Effector CD8-positive, alpha-beta T cell (primary cell): ENCODE measurements around the gene TSPAN19.
"Not testable (repeated sequence)": the region's sequence is repeated elsewhere in the genome, so short reads cannot be mapped to it uniquely, and the experiment has no call there.

ENCODE experiments used
- DNase-seq: peaks from one replicate; lab custom pipeline; 2025; lab: John Stamatoyannopoulos, UW
- total RNA-seq, 4 experiments: gene quantifications; one replicate each; lab custom pipeline; 2026; lab: John Stamatoyannopoulos, UW

TSPAN19 gene
- 0 reads per million in 4 experiments for total RNA-seq

DNA sequence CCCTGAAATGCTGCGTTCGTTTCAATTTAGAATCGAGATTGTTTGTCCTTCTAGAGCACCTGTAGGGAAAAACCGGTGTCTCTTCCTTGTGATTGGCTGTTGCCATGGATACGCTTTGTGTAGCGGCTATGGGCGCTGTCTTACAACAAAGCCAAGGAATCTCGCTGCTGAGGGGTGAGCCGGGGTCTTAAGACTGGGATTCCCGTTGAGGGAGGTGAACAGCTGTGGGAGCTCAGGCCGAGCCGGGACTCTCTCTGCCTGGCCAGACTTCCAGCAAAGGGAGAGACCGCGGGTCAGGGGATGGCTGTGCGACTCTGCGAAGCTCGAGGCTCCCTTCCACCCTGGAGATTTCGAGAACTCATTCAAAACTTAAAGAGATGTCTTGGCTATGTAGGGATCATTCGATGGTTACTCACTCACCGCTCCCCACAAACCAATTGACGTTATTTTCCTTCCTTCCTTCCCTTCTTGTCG is at the start of gene TSPAN19, which contains the start of gene LRRIQ1:
Gene TSPAN19 (minus strand): TSS at position 44 of the 474 bp plus-strand sequence. CDS start 6,331 bp downstream, outside the sequence.
Gene LRRIQ1 (plus strand): TSS at position 118 of the 474 bp plus-strand sequence. CDS start 1,826 bp downstream, outside the sequence.
- no peak for DNase-seq

DNA sequence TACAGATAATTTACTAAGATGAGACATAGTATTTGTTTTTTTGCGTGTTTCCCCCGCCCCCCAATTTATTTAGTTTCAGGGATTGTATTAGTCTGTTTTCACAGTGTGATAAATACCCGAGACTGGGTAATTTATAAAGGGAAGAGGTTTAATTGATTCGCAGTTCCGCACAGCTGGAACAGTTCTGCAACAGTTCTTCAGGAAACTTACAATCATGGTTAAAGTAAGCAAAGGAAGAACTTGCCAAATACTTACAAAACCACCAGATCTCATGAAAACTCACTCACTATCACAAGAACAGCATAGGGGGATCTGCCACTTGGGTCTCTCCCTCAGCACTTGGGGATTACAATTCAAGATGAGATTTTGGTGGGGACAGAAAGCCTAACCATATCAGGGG is 49.0 kb upstream of the TSPAN19 start:
- DNase-seq: no peak

DNA sequence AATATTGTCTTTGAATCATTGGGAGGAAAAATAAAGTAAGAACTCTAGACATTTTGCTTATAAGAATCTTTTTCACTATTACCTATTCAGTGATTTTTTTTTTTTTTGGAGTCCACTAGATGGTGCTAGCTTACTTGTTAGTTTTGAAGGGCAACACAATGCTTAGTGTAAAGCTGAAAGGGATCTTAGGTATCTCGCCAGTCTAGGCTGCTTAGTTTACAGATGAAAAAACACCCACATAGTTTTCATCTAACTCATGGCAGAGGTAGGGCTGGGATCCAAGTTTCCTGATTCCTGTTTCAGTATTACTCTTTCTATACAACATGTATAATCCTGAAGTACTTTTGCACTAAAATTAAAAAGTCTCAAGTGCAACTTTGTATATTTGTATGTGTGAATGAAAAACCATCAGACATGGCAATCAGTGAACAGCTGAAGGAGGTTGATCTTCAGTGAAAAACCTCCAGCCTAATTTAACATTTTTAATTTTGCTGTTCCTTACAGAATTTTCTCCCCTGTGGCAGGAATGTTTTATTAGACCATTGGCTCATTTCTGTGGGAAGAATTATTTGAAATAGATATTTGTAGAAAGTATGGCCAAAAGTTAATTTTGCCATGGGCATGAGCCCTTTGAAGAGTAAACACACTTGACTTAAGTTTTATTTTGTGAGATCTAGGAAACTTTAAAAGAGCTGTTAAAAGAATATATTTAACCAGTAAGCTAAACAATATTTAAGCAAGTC is 40.8 kb upstream of the TSPAN19 start:
- DNase-seq: no peak

DNA sequence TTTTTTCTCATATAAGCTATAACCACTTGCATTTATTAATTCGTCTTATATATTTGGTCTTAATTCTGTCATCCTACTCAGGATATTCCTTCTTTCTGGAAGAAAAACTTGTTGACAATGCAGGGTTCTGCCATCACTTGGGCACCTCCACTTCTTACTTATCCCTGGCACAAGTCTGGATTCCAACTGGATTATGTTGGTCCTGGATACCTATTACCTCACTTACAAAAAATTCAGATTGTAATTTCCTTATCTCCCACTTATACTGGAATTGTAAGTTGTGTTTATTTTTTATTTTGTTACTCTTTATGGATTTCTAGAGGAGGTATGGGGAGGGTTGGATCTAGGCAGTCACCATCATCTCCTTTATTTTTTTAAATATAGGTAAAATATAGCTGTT is 36.7 kb upstream of the TSPAN19 start:
- no peak for DNase-seq

DNA sequence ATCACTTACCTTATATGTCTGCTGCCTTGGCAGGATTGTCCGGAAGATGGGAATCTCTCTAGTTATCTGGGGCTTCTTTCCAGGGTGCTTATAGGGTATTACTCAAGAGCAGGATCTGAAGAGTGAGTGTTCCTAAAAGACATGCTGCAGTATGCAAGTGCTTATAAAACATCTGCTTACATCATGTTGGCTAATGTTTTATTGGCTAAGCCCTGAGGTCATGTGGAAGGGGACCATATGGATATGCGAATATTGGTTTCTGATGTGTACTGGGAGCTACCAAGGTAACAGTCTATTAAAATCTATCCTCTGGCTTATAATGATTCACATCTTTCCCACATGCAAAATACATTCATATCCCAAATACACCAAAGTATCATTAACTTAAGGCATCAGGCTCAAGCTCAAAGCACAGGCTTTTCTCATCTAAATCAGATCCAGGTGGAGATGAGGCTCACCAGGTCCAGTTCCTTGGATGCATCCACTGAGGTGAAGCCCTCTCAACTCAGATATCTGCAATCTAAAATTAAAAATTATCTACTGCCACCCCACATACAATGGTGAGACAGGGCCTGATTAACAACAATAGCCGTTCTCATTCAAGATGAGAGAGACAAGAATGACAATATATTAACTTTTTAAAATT is 29.9 kb upstream of the TSPAN19 start:
- DNase-seq: no peak

DNA sequence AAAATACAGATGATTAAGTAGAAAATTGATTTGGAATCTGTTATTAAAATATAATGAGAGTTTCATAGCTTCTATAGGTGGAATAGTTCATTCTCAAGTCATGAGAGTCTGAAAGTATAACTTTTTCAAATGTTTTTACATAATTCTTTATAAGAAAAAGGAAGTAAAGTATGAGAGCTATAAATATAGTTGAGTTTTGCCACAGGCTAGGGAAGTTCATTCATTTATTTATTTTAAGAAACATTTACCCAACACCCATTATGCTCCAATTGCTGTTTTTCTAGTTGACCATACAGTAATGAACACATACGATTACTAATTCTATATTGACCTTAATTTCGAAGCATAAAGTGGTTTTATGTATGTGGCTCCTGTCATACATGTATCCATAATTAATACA is 24.8 kb upstream of the TSPAN19 start:
- no peak for DNase-seq

DNA sequence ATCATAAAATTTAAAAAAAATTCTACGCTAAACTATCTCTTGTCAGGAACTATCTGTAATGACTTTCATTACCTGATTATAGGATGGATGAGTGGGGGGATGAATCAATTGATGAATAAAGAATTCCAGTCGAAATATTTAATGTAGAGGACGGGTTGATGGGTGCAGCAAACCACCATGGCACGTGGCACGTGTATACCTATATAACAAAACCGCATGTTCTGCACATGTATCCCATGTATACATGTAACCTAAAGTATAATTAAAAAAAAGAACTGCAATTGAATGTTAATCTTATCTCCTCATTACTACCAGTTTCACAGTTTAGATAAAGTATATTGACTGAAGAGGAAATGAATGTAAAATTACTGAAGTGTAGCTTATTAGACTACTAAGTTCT is 23.5 kb upstream of the TSPAN19 start:
- DNase-seq: no peak

DNA sequence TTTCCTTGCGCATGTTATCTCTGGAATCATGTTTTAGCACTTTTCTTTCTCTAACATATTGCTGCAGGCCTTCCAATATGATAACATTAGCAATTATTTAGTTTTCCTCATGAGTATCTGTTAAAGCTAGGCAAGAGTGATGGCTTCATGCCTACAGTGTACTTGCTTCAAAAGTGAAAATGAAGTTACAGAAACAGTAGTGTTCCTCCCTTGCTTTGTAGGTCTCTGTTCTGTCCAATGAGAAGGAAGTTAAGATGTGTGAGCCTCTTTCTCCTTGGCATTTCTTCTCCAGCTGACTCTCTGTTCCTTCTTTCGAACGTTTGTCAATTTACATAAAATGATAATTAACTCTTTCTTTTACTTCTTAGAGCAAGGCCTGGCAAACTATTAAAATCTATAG is 22.3 kb upstream of the TSPAN19 start:
- DNase-seq: no peak

DNA sequence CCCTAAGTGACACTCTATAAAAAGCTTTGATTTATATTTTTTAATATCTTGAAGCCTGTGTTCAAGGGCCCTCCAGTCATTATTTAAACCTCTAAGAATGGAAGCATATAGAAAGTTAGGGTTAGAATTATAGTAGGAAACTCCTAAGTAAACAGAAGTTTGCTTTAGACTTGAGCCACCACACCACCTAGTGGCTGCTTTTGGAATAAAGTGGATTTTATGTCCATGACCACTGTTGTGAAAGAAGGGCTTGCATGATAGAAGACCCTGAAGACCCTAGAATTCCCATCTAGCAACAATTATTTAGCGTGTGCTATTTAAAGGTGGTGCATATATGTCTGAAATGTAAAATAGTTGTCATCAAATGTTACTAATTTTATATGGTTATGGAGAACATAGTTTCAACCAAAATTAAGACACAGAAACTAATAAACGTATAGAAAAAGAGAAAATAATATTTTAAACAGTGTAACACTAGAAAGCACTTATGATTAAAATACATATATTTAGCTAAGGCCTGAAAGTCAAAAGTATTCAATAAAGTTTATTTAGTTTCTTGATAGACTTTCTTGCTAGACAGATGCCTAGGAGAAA is 21.4 kb upstream of the TSPAN19 start:
- DNase-seq: no peak

DNA sequence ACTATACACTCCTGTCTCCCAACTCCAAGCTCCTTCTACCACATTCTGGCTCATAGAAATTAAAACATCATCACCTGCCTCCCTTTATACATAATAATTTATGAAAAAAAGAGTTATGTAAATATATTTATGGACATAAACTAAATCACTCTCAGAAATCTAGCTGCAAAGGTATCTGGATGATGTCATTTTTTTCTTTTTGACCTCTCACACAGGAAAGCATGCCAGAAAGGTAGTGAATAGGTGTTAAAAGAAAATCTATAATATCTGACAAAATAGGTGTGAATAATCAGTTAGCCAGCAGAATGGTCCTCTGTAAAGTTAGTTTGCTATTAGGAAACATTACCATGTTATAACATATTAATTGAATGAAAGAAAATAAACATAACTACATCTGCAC is 7.8 kb upstream of the TSPAN19 start:
- DNase-seq: no peak

DNA sequence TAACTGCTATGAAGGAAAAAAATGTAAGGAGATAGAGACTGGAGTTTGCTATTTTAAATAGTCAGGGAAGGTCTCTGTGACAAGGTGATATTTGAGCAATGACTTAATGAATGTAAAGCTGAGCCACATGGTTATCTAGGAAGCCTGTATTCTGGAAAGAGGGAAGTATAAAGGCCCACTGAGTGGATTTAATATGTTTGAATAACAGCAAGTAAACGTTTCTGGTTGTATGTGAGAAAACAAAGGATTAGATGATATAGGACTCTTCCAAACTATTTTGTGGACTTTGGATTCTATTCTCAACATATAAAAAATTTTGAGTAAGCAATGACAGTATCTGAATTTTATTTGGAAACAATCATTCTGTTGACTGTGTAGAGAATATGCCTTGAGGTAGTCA is 5.3 kb upstream of the TSPAN19 start:
- DNase-seq: no peak

DNA sequence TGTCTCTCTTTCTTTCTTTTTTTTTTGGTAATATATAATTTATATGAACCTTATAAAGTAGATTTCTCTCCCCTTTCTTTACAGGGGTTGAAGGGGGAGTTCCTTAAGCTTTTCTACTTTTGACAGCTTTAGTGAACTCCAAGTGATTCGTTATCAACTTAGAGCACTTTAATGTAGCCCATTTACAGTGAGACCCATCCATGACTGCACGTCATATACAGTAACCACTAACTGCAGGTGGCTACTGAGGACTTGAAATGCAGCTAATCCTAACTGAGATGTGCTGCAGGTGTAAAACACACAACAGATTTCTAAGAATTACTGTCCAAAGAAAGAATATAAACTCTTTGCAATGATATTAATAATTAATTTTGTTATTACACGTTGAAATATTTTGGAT is 656 bp upstream of the TSPAN19 start:
- no peak for DNase-seq

DNA sequence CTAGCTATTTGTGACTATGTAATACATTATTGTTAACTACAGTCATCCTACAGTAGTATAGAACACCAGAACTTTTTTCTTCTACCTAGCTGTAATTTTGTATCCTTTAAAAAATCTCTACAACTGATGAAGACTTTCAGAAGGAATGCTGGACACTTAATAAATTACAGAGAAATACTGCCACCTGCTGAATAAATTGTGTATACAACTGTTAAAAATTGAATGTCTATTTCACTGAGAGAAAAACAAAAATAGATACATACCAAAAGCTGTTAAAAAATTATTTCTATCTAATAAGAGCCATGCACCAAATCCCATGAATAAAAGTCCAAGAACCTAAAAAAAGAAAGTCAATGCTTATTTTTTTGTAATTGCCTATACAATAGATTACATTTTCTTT is 6.6 kb downstream of the TSPAN19 start:
- no peak for DNase-seq

DNA sequence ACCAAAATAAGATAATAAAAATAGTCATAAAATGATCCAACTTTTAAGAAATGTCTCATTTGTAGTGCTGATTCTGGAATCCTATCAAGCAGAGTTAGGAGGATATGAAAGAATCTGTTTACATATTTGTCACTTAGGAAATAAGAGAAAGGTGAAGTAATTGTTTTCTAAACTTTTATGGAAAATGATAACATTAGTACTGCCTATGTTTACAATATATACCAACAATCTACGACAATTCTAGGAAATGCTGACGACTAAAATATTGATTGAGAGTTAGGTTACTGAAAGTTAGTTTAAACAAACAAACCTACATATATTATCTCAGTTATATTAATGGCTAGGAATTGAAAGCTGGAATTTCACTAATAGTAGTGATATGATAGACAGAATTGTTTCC is 18.0 kb downstream of the TSPAN19 start:
- DNase-seq: no peak

DNA sequence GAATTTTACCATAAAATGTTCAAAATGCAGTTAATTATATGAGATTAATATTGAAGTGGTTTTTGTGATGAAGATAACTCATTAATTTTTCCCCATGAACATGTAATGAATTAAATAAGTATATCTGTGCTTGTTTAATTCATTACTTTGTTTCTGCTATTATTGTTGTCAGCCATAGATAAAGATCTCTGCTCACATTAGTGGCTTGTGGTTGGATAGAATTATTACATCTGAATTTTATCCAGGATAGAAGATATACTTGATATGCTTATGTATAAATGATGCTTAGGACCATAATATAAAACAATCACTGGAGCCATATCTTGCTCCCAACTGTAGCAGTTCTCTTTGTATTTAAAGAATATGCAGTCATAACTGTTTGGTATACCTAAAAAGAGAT is 18.5 kb downstream of the TSPAN19 start:
- no peak for DNase-seq

DNA sequence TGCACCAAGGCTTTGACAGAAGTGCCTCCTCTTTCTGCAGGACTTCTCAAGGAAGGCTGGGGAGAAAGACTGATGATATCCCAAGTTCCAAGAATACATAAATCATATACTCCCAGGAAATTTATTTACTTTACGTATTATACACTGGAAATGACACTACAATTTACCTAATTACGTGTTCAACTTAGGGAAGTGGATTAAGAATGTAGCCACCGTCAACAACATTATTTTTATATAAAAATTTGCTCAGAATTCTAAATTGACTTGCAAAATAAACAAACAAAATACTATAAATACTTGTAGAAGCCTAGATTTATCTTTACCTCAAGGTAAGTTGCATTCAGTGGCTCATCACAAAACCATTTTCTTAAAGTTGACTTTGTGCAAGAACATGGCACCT is 18.9 kb downstream of the TSPAN19 start:
- no peak for DNase-seq

DNA sequence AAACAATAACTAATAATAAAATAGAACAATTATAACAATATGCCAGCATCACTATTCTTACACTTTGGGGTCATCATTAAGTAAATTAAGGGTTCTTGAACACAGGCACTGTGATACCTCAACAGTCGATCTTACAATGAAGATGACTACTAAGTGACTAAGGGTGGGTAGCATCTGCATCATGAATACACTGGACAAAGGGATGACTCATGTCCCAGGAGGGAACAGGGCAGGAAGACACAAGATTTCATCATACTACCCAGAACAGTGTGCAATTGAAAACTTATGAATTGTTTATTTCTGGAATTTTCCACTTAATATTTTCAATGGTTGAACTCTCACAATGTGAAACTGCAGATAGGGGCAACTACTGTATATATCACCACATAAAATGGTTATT is 19.7 kb downstream of the TSPAN19 start:
- DNase-seq: no peak

DNA sequence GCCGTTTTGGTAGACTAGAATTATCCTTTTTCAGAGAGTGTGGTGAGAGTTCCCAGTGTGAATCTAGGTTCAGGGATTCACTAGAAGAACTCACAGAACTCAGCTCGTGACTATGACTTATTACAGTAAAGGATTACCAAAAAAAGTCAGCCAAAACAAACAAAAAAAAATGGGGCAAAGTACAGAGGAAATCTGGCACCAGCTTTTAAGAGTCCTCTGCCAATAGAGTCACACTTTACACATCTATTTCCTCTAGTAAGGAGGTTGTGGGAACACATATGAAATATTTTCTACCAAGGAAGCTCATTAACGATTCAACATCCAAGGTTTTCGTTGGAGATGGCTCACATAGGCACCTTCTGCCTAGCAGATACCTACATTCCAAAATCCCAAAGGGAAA is 28.2 kb downstream of the TSPAN19 start:
- DNase-seq: no peak

DNA sequence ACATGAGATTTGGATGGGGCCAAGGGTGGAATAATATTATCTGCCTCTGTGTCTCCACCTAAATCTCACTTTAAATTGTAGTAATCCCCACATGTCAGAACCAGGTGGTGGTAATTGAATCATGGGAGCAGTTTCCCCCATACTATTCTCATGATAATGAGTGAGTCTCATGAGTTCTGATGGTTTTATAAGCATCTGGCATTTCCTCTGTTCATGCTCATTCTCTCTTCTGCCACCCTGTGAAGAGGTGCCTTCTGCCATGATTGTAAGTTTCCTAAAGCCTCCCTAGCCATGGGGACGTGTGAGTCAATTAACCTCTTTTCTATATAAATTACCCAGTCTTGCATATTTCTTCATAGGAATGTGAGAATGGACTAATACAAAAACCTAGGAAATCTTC is 29.9 kb downstream of the TSPAN19 start:
- DNase-seq: no peak

DNA sequence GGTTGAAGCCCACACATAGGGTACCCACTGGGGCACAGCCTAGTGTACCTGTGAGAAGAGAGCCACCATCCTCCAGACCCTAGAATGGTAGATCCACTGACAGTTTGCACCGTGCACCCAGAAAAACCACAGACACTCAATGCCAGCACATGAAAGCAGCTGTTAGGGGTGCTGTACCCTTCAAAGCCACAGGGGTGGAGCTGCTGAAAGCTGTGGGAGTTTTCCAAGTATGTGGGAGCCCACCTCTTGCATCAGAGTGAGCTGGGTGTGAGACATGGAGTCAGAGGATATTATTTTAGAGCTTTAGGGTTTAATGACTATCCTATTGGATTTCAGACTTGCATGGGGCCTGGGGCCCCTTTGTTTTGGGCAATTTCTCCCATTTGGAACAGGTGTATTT is 30.5 kb downstream of the TSPAN19 start:
- no peak for DNase-seq

DNA sequence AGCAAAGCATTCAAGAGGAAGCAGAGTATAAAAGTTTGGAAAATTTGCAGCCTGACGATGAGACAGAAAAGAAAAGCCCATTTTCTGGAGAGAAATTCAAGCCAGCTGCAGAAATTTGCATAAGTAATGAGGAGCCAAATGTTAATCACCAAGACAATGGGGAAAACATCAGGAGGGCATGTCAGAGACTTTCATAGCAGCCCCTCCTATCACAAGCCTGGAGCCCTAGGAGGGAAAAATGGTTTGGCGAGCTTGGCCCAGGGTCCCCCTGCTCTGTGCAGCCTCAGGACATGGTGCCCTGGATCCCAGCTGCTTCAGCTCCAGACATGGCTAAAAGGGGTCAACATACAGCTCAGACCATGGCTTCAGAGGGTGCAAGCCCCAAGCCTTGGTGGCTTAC is 31.0 kb downstream of the TSPAN19 start:
- not testable (repeated sequence) for DNase-seq

DNA sequence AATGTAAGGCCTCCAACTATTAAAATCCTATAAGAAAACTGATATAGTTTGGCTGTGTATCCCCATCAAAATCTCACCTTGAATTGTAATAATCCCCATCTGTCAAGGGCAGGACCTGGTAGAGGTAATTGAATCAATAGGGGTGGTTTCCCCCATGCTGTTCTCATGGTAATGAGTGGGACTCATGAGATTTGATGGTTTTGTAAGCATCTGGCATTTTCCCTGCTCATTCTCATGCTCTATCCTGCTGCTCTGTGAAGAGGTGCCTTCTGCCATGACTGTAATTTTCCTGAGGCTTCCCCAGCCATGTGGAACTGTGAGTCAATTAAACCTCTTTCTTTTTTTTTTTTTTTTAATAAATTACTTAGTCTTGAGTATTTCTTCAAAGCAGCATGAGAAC is 31.9 kb downstream of the TSPAN19 start:
- no peak for DNase-seq

DNA sequence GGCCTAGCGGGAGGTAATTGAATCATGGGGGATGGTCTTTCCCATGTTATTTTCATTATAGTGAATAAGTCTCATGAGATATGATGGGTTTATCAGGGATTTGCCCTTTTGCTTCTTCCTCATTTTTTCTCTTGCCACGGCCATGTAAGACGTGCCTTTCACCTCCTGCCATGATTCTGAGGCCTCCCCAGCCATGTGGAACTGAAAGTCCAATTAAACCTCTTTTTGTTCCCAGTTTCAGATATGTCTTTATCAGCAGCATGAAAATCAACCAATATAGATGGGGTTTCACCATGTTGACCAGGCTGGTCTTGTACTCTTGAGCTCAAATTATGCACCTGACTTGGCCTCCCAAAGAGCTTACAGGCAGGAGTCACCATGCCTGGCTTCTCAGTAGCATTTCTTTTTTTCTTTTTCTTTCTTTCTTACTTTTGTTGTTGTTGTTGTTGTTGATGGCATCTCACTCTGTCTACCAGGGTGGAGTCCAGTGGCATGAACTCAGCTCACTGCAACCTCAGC is 33.2 kb downstream of the TSPAN19 start:
- no peak for DNase-seq
